Measurements from ENCODE around the gene NLGN1.

Gene NLGN1

GRCh38 chr3:173796890-173797289 is 399.3 kb downstream of the NLGN1 start:
- Histone ChIP-seq H2BK120ac (ENCODE audit: insufficient read depth, low read length, poor library complexity) (no peak overlapping the region), H3K4me2 (ENCODE audit: low read length) (no peak overlapping the region), H2BK12ac (ENCODE audit: low read length) (no peak overlapping the region), H3K36me3 (ENCODE audit: control insufficient read depth in 1 of 2, insufficient read depth in 2 of 2, low read length in 2 of 2) (no peaks in the 10 kb centered on the region), H3K4me1 (ENCODE audit: control insufficient read depth in 1 of 2, insufficient read depth in 2 of 2, low read length in 2 of 2) (no peaks in the 10 kb centered on the region), H3K79me1 (ENCODE audit: low read length) (no peaks in the 10 kb centered on the region), H3K9ac (ENCODE audit: low read length) (no peak overlapping the region), H2BK5ac (ENCODE audit: low read depth, low read length, poor library complexity) (no peak overlapping the region), H3K23ac (ENCODE audit: low read length) (no peak overlapping the region), H2AFZ (ENCODE audit: insufficient read depth, low read length, poor library complexity) (no peak overlapping the region), H3K4ac (ENCODE audit: low read depth, low read length) (no peak overlapping the region), H3K14ac (ENCODE audit: low read length) (no peak overlapping the region), H4K91ac (ENCODE audit: low read depth, low read length) (no peak overlapping the region), H3K9me3 (ENCODE audit: insufficient read depth, low read depth, low read length) (no peaks in the 10 kb centered on the region), H3K18ac (ENCODE audit: low read length) (no peak overlapping the region), H3K79me2 (ENCODE audit: control insufficient read depth, insufficient read depth, low read length, poor library complexity) (no peaks in the 10 kb centered on the region), H4K8ac (ENCODE audit: low read depth, low read length) (no peak overlapping the region), H4K12ac (ENCODE audit: low read depth, low read length) (no peak overlapping the region), H2AK5ac (ENCODE audit: low read length) (no peak overlapping the region), H3K4me3 (ENCODE audit: low read depth, low read length) (no peak overlapping the region), H3K27ac (ENCODE audit: low read depth, low read length) (no peak overlapping the region), H3K27me3 (ENCODE audit: insufficient read depth, low read length) (no peaks in the 10 kb centered on the region)
- no peak for DNase-seq
- no CpG with 5 or more reads among the region's 3 CpGs for WGBS (ENCODE audit: extremely low coverage, insufficient coverage, insufficient read length)

- Histone ChIP-seq H3K4ac (ENCODE audit: low read depth, low read length) (no peak overlapping the region), H4K8ac (ENCODE audit: low read depth, low read length) (no peak overlapping the region), H2BK5ac (ENCODE audit: low read depth, low read length, poor library complexity) (no peak overlapping the region), H3K27ac (ENCODE audit: low read depth, low read length) (no peak overlapping the region), H2AFZ (ENCODE audit: insufficient read depth, low read length, poor library complexity) (no peak overlapping the region), H2AK5ac (ENCODE audit: low read length) (no peak overlapping the region), H3K27me3 (ENCODE audit: insufficient read depth, low read length) (no peaks in the 10 kb centered on the region), H3K79me1 (ENCODE audit: low read length) (no peaks in the 10 kb centered on the region), H3K4me1 (ENCODE audit: control insufficient read depth in 1 of 2, insufficient read depth in 2 of 2, low read length in 2 of 2) (no peaks in the 10 kb centered on the region), H3K4me3 (ENCODE audit: low read depth, low read length) (no peak overlapping the region), H3K79me2 (ENCODE audit: control insufficient read depth, insufficient read depth, low read length, poor library complexity) (no peaks in the 10 kb centered on the region), H3K23ac (ENCODE audit: low read length) (no peak overlapping the region), H3K9me3 (ENCODE audit: insufficient read depth, low read depth, low read length) (no peaks in the 10 kb centered on the region), H4K91ac (ENCODE audit: low read depth, low read length) (no peak overlapping the region), H3K14ac (ENCODE audit: low read length) (no peak overlapping the region), H2BK12ac (ENCODE audit: low read length) (no peak overlapping the region), H2BK120ac (ENCODE audit: insufficient read depth, low read length, poor library complexity) (no peak overlapping the region), H3K9ac (ENCODE audit: low read length) (no peak overlapping the region), H3K36me3 (ENCODE audit: control insufficient read depth in 1 of 2, insufficient read depth in 2 of 2, low read length in 2 of 2) (no peaks in the 10 kb centered on the region), H3K4me2 (ENCODE audit: low read length) (no peak overlapping the region), H3K18ac (ENCODE audit: low read length) (no peak overlapping the region), H4K12ac (ENCODE audit: low read depth, low read length) (no peak overlapping the region)
- no CpG with 5 or more reads among the region's 4 CpGs for WGBS (ENCODE audit: extremely low coverage, insufficient coverage, insufficient read length)
- no peak for DNase-seq
Observed at GRCh38 chr3:173799060-173799816, 401.7 kb downstream of the NLGN1 start.

- no peak overlapping the region for H3K23ac ChIP-seq (ENCODE audit: low read length)
- H3K27me3 ChIP-seq (ENCODE audit: insufficient read depth, low read length) = no peaks in the 10 kb centered on the region
- H3K9me3 ChIP-seq (ENCODE audit: insufficient read depth, low read depth, low read length) = no peaks in the 10 kb centered on the region
- no peak overlapping the region for H4K8ac ChIP-seq (ENCODE audit: low read depth, low read length)
- no peak overlapping the region for H3K4ac ChIP-seq (ENCODE audit: low read depth, low read length)
- no peak overlapping the region for H4K12ac ChIP-seq (ENCODE audit: low read depth, low read length)
- no peaks in the 10 kb centered on the region for H3K79me2 ChIP-seq (ENCODE audit: control insufficient read depth, insufficient read depth, low read length, poor library complexity)
- H3K36me3 ChIP-seq (ENCODE audit: control insufficient read depth in 1 of 2, insufficient read depth in 2 of 2, low read length in 2 of 2) = no peaks in the 10 kb centered on the region
- no peaks in the 10 kb centered on the region for H3K4me1 ChIP-seq (ENCODE audit: control insufficient read depth in 1 of 2, insufficient read depth in 2 of 2, low read length in 2 of 2)
- no CpG with 5 or more reads among the region's 2 CpGs for WGBS (ENCODE audit: extremely low coverage, insufficient coverage, insufficient read length)
- H2BK5ac ChIP-seq (ENCODE audit: low read depth, low read length, poor library complexity) = no peak overlapping the region
- no peaks in the 10 kb centered on the region for H3K79me1 ChIP-seq (ENCODE audit: low read length)
- H2BK120ac ChIP-seq (ENCODE audit: insufficient read depth, low read length, poor library complexity) = no peak overlapping the region
- H3K18ac ChIP-seq (ENCODE audit: low read length) = no peak overlapping the region
- no peak overlapping the region for H3K9ac ChIP-seq (ENCODE audit: low read length)
- H3K14ac ChIP-seq (ENCODE audit: low read length) = no peak overlapping the region
- no peak overlapping the region for H2AFZ ChIP-seq (ENCODE audit: insufficient read depth, low read length, poor library complexity)
- H2BK12ac ChIP-seq (ENCODE audit: low read length) = no peak overlapping the region
- no peak overlapping the region for H3K27ac ChIP-seq (ENCODE audit: low read depth, low read length)
- no peak overlapping the region for H2AK5ac ChIP-seq (ENCODE audit: low read length)
- H3K4me3 ChIP-seq (ENCODE audit: low read depth, low read length) = no peak overlapping the region
- no peak overlapping the region for H3K4me2 ChIP-seq (ENCODE audit: low read length)
- DNase-seq = no peak
- H4K91ac ChIP-seq (ENCODE audit: low read depth, low read length) = no peak overlapping the region
Observed at GRCh38 chr3:173800154-173800553, 402.6 kb downstream of the NLGN1 start.

- Histone ChIP-seq H2BK12ac (ENCODE audit: low read length) (no peak overlapping the region), H3K79me1 (ENCODE audit: low read length) (no peaks in the 10 kb centered on the region), H2AK5ac (ENCODE audit: low read length) (no peak overlapping the region), H2BK120ac (ENCODE audit: insufficient read depth, low read length, poor library complexity) (no peak overlapping the region), H3K36me3 (ENCODE audit: control insufficient read depth in 1 of 2, insufficient read depth in 2 of 2, low read length in 2 of 2) (no peaks in the 10 kb centered on the region), H3K9me3 (ENCODE audit: insufficient read depth, low read depth, low read length) (no peaks in the 10 kb centered on the region), H3K4me1 (ENCODE audit: control insufficient read depth in 1 of 2, insufficient read depth in 2 of 2, low read length in 2 of 2) (no peaks in the 10 kb centered on the region), H4K91ac (ENCODE audit: low read depth, low read length) (no peak overlapping the region), H4K12ac (ENCODE audit: low read depth, low read length) (no peak overlapping the region), H4K8ac (ENCODE audit: low read depth, low read length) (no peak overlapping the region), H3K4ac (ENCODE audit: low read depth, low read length) (no peak overlapping the region), H3K79me2 (ENCODE audit: control insufficient read depth, insufficient read depth, low read length, poor library complexity) (no peaks in the 10 kb centered on the region), H3K18ac (ENCODE audit: low read length) (no peak overlapping the region), H3K27ac (ENCODE audit: low read depth, low read length) (no peak overlapping the region), H3K4me3 (ENCODE audit: low read depth, low read length) (no peak overlapping the region), H3K4me2 (ENCODE audit: low read length) (no peak overlapping the region), H2AFZ (ENCODE audit: insufficient read depth, low read length, poor library complexity) (no peak overlapping the region), H3K9ac (ENCODE audit: low read length) (no peak overlapping the region), H3K27me3 (ENCODE audit: insufficient read depth, low read length) (no peaks in the 10 kb centered on the region), H3K23ac (ENCODE audit: low read length) (no peak overlapping the region), H2BK5ac (ENCODE audit: low read depth, low read length, poor library complexity) (no peak overlapping the region), H3K14ac (ENCODE audit: low read length) (no peak overlapping the region)
- DNase-seq = no peak
- WGBS (ENCODE audit: extremely low coverage, insufficient coverage, insufficient read length) = no CpG with 5 or more reads among the region's 3 CpGs
Observed at GRCh38 chr3:173814809-173815208, 417.3 kb downstream of the NLGN1 start.
